GM12873 (cell line): Measurements from ENCODE around the gene HMGN2.

ENCODE experiments used
- CTCF ChIP-seq: IDR thresholded peaks from 2 replicates; pipeline ENCODE4 v1.5.1; 2012; ENCODE audit warnings: low read depth, mild to moderate bottlenecking, moderate library complexity, low read length, control low read depth; ENCODE audit not compliant: insufficient read depth; ENCODE audit errors: missing control alignments

The HMGN2 gene

GRCh38 chr1:26449868-26450267, 22.4 kb upstream of the HMGN2 start:
- TF ChIP-seq CTCF: no peak

- TF ChIP-seq CTCF: no peak
These were observed 21.3 kb upstream of the HMGN2 start for GRCh38 chr1:26450908-26451307.

GRCh38 chr1:26452459-26453183, 19.6 kb upstream of the HMGN2 start:
- TF ChIP-seq CTCF: no peak

GRCh38 chr1:26459148-26459547, 13.1 kb upstream of the HMGN2 start:
- TF ChIP-seq CTCF: no peak

- TF ChIP-seq CTCF: no peak
These were observed 12.6 kb upstream of the HMGN2 start for GRCh38 chr1:26459573-26460031.

GRCh38 chr1:26468911-26469310, 3.3 kb upstream of the HMGN2 start:
- no peak for TF ChIP-seq CTCF

GRCh38 chr1:26469558-26469957, 2.7 kb upstream of the HMGN2 start:
- no peak for TF ChIP-seq CTCF
